Frontal cortex (tissue), 4 donors: ENCODE measurements around the gene THAP8. TPM values are rescaled to one million over a fixed set of nuclear protein-coding genes. Genes with fewer than 3 reads are reported as not detected.
"Not testable (repeated sequence)": the region's sequence is repeated elsewhere in the genome, so short reads cannot be mapped to it uniquely, and the experiment has no call there.

Experiments
- DNase-seq, 2 donors: peaks; one replicate each; pipeline ENCODE4 v3.0.0; 2012; ENCODE audit warnings: low spot score in 2 of 2
- FAIRE-seq: peaks from 2 replicates; lab custom pipeline; 2012; peaks lifted over from hg19 to GRCh38; lab: Jason Lieb, UNC
- total RNA-seq: library from RNA; depleted of rRNA; stranded (reverse); fragments of >200 nt; gene quantifications from one replicate; pipeline ENCODE4 v1.2.3, GENCODE V29; 2014
- donor health status: control.
- donor health status: control.
- donor health status: control.

THAP8 gene
- total RNA-seq, 1 donor from 2014 or later, result 2.9 TPM

- DNase-seq (no peak), FAIRE-seq (no peak)
Observed at GRCh38 chr19:36072081-36072480, 18.0 kb upstream of the THAP8 start.

GRCh38 chr19:36068810-36069499, 14.9 kb upstream of the THAP8 start:
- not testable (repeated sequence) for FAIRE-seq, DNase-seq

- DNase-seq, result no peak
Observed at GRCh38 chr19:36067681-36068080, 13.6 kb upstream of the THAP8 start.

GRCh38 chr19:36064826-36065225, 10.7 kb upstream of the THAP8 start:
- no peak for DNase-seq
- no peak for FAIRE-seq

More at GRCh38 chr19:36067681-36068080, 13.6 kb upstream of the THAP8 start:
- no peak for FAIRE-seq

- FAIRE-seq (no peak), DNase-seq (no peak)
Observed at GRCh38 chr19:36061367-36061766, 7.3 kb upstream of the THAP8 start.

- no peak for FAIRE-seq
- peak; percentile 71 to 74 for DNase-seq
Observed at GRCh38 chr19:36060430-36060829, 6.3 kb upstream of the THAP8 start.

GRCh38 chr19:36059180-36059910, 5.3 kb upstream of the THAP8 start:
- no peak for DNase-seq
- FAIRE-seq, result no peak

- no peak for FAIRE-seq
- DNase-seq, result no peak
Observed at GRCh38 chr19:36058481-36059179, 4.5 kb upstream of the THAP8 start.

- peak; percentile 95 to 98 for DNase-seq
- FAIRE-seq, result no peak
Observed at GRCh38 chr19:36054733-36055686, 925 bp upstream of the THAP8 start, which contains the start of gene WDR62. WDR62 (plus strand) TSS chr19:36054897; CDS start chr19:36054972, 75 bp downstream.

GRCh38 chr19:36051637-36052036, 2.4 kb downstream of the THAP8 start:
- DNase-seq (no peak), FAIRE-seq (no peak)

GRCh38 chr19:36051236-36051635, 2.8 kb downstream of the THAP8 start:
- FAIRE-seq, result no peak
- no peak for DNase-seq

- no peak for DNase-seq
- FAIRE-seq, result no peak
Observed at GRCh38 chr19:36049080-36049698, 4.9 kb downstream of the THAP8 start.

GRCh38 chr19:36047835-36048234, 6.2 kb downstream of the THAP8 start:
- no peak for DNase-seq
- FAIRE-seq, result no peak

- FAIRE-seq (no peak), DNase-seq (no peak)
Observed at GRCh38 chr19:36046443-36047050, 7.5 kb downstream of the THAP8 start.

GRCh38 chr19:36043952-36044351, 10.1 kb downstream of the THAP8 start:
- DNase-seq (no peak), FAIRE-seq (no peak)

- FAIRE-seq, result no peak
- no peak for DNase-seq
Observed at GRCh38 chr19:36041831-36042230, 12.3 kb downstream of the THAP8 start.

GRCh38 chr19:36041092-36041491, 13.0 kb downstream of the THAP8 start:
- not testable (repeated sequence) for FAIRE-seq, DNase-seq

- FAIRE-seq (no peak), DNase-seq (no peak)
Observed at GRCh38 chr19:36040495-36040894, 13.6 kb downstream of the THAP8 start.
